Measurements from ENCODE around the gene DCTPP1.

DNA sequence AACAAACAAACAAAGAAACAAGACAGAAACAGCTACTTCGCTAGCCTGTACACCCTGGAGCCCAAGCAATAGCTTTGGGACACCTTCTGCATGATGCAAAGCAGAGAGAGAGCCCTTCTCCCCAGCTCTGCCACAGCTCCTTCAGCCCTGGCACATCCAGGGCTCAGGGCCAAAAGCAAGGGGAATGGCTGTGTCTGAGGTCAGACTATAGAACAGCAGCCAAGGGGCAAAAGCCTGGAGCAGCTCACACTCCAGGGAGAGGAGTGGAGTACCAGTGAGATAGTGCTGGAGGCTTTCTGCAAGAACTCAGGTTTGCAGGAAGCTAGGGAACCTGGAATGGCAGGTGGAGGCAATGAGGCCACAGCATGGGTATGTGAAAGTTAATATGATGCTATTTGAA lies 27.4 kb upstream of the DCTPP1 start:
- TF ChIP-seq, protein P1, sequence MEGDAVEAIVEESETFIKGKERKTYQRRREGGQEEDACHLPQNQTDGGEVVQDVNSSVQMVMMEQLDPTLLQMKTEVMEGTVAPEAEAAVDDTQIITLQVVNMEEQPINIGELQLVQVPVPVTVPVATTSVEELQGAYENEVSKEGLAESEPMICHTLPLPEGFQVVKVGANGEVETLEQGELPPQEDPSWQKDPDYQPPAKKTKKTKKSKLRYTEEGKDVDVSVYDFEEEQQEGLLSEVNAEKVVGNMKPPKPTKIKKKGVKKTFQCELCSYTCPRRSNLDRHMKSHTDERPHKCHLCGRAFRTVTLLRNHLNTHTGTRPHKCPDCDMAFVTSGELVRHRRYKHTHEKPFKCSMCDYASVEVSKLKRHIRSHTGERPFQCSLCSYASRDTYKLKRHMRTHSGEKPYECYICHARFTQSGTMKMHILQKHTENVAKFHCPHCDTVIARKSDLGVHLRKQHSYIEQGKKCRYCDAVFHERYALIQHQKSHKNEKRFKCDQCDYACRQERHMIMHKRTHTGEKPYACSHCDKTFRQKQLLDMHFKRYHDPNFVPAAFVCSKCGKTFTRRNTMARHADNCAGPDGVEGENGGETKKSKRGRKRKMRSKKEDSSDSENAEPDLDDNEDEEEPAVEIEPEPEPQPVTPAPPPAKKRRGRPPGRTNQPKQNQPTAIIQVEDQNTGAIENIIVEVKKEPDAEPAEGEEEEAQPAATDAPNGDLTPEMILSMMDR (conservative IDR thresholded peaks at IDR 0.05), result no peak
- no peak for TF ChIP-seq EZH2 (IDR thresholded peaks at IDR 0.05; ENCODE audit: low read depth)

Data from PC-9 (cell line).